ENCODE results near the gene MAP2K7.
A peak's percentile ranks its signal among the peaks of the same experiment; 100 is the strongest.

MAP2K7 gene

GRCh38 chr19:7919610-7920518 lies 16.2 kb downstream of the MAP2K7 start, which contains the start of gene SNAPC2:
SNAPC2 (plus strand) TSS chr19:7920338; CDS start chr19:7920367, 29 bp downstream.
- Histone ChIP-seq H3K4me3 (ENCODE audit: low read depth in 1 of 2, low read length in 2 of 2) (peak within 1 kb of the TSS; percentile 53 to 94), H3K27ac (ENCODE audit: low read length) (peak within 1 kb of the TSS; percentile 96), H3K9me3 (ENCODE audit: insufficient read depth, low read length, severe bottlenecking) (no peaks in the 10 kb centered on the region), H3K4me1 (ENCODE audit: insufficient read depth, low read length) (peaks cover 38% of the 10 kb centered on the region), H3K36me3 (ENCODE audit: insufficient read depth, low read length) (peaks cover 27% of the 10 kb centered on the region), H3K9ac (ENCODE audit: low read depth, low read length) (peak within 1 kb of the TSS; percentile 79), H4K20me1 (ENCODE audit: insufficient read depth, low read length) (peaks cover 38% of the 10 kb centered on the region), H2AFZ (ENCODE audit: low read depth, low read length) (peak within 1 kb of the TSS; percentile 99), H3K4me2 (ENCODE audit: insufficient read depth, low read length) (peak within 1 kb of the TSS; percentile 100), H3K27me3 (ENCODE audit: insufficient read depth, low read length, poor library complexity) (peaks cover 12% of the 10 kb centered on the region), H3K79me2 (ENCODE audit: insufficient read depth, low read length) (peaks cover 8% of the 10 kb centered on the region)
- TF ChIP-seq CTCF (IDR thresholded peaks at IDR 0.05; ENCODE audit: borderline replicate concordance, extremely low read depth, low read length, poor library complexity, severe bottlenecking) (peak; percentile 4), EZH2 (IDR thresholded peaks at IDR 0.05; ENCODE audit: borderline replicate concordance, low read depth, low read length, severe bottlenecking) (no peak)
- ATAC-seq (ENCODE audit: insufficient read depth, low read depth) (peak; percentile 81), DNase-seq (peak; percentile 99)

GRCh38 chr19:7920519-7921301 lies 17.0 kb downstream of the MAP2K7 start:
- peak; percentile 98 for DNase-seq
- H3K27ac ChIP-seq (ENCODE audit: low read length): peak overlapping the region; percentile 96

GRCh38 chr19:7921302-7921966 lies 17.8 kb downstream of the MAP2K7 start:
- Histone ChIP-seq H3K9me3 (ENCODE audit: insufficient read depth, low read length, severe bottlenecking) (no peaks in the 10 kb centered on the region), H3K27ac (ENCODE audit: low read length) (peak overlapping the region; percentile 75), H3K4me3 (ENCODE audit: low read depth in 1 of 2, low read length in 2 of 2) (peak overlapping the region; percentile 25 to 68; a peak in 3 of 4 replicates), H4K20me1 (ENCODE audit: insufficient read depth, low read length) (peaks cover 33% of the 10 kb centered on the region), H3K4me2 (ENCODE audit: insufficient read depth, low read length) (peak overlapping the region; percentile 82), H3K4me1 (ENCODE audit: insufficient read depth, low read length) (peaks cover 48% of the 10 kb centered on the region), H3K27me3 (ENCODE audit: insufficient read depth, low read length, poor library complexity) (peaks cover under 1% of the 10 kb centered on the region), H3K79me2 (ENCODE audit: insufficient read depth, low read length) (peaks cover 9% of the 10 kb centered on the region), H3K9ac (ENCODE audit: low read depth, low read length) (peak overlapping the region; percentile 59), H2AFZ (ENCODE audit: low read depth, low read length) (peak overlapping the region; percentile 48), H3K36me3 (ENCODE audit: insufficient read depth, low read length) (peaks cover 27% of the 10 kb centered on the region)
- no peak; the same call in 1 of the 3 replicates for ATAC-seq (ENCODE audit: insufficient read depth, low read depth)
- DNase-seq: no peak
- TF ChIP-seq EZH2 (IDR thresholded peaks at IDR 0.05; ENCODE audit: borderline replicate concordance, low read depth, low read length, severe bottlenecking) (no peak), CTCF (IDR thresholded peaks at IDR 0.05; ENCODE audit: borderline replicate concordance, extremely low read depth, low read length, poor library complexity, severe bottlenecking) (no peak)

More at GRCh38 chr19:7920519-7921301, 17.0 kb downstream of the MAP2K7 start:
- Histone ChIP-seq H3K9me3 (ENCODE audit: insufficient read depth, low read length, severe bottlenecking) (no peaks in the 10 kb centered on the region), H3K4me3 (ENCODE audit: low read depth in 1 of 2, low read length in 2 of 2) (peak overlapping the region; percentile 53 to 94), H4K20me1 (ENCODE audit: insufficient read depth, low read length) (peaks cover 33% of the 10 kb centered on the region), H3K27me3 (ENCODE audit: insufficient read depth, low read length, poor library complexity) (peaks cover 7% of the 10 kb centered on the region), H3K79me2 (ENCODE audit: insufficient read depth, low read length) (peaks cover 9% of the 10 kb centered on the region), H3K36me3 (ENCODE audit: insufficient read depth, low read length) (peaks cover 27% of the 10 kb centered on the region), H3K9ac (ENCODE audit: low read depth, low read length) (peak overlapping the region; percentile 79), H3K4me1 (ENCODE audit: insufficient read depth, low read length) (peaks cover 46% of the 10 kb centered on the region), H2AFZ (ENCODE audit: low read depth, low read length) (peak overlapping the region; percentile 93), H3K4me2 (ENCODE audit: insufficient read depth, low read length) (peak overlapping the region; percentile 100)
- peak; percentile 53 for ATAC-seq (ENCODE audit: insufficient read depth, low read depth)
- TF ChIP-seq EZH2 (IDR thresholded peaks at IDR 0.05; ENCODE audit: borderline replicate concordance, low read depth, low read length, severe bottlenecking) (no peak), CTCF (IDR thresholded peaks at IDR 0.05; ENCODE audit: borderline replicate concordance, extremely low read depth, low read length, poor library complexity, severe bottlenecking) (no peak)

Data from DND-41 (cell line).